Measurements from ENCODE around the gene MAGEA11. TPM values are rescaled to one million over a fixed set of nuclear protein-coding genes. Genes with fewer than 3 reads are reported as not detected.
"Not testable (repeated sequence)": the region's sequence is repeated elsewhere in the genome, so short reads cannot be mapped to it uniquely, and the experiment has no call there.

MAGEA11 gene
- total RNA-seq = 1 to 10 TPM in 1 of 2 donors, not detected in 1; 5.6 TPM

DNA sequence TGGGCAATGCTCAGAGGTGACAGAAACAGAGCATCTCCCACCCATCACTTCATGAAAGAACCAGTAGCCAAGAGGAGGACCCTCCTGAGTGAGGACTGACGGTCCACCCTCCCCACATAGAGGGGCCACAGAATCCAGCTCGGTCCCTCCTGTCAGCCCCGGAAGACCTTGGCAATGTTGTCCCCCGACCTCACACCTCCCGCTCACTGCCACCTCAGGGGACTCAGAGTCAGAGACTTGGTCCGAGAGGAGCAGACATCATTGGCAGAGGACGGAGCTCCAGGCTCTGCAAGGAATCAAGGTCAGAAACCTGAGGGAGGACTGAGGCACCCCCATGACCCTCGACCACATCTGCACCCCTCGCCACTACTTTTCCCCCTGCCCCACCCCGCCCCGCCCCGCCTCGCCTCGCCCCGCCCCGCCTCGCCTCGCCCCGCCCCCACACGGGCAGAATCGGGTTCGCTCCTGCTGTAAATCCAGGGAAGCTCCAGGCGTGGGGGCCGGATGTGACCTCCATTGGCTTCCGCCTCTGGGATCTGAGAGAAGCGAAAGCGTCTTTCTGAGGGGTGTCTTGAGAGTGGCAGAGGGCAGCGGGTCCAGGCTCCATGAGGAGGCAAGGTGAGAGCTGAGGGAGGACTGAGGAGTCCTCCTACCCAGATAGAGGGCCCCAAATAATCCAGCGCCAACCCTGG is at the start of gene MAGEA11:
Gene MAGEA11 (plus strand): TSS at position 516 of the 692 bp plus-strand sequence. CDS start 1,100 bp downstream, outside the sequence.
- H3K9me3 ChIP-seq = no peaks in the 10 kb centered on the region
- no peak for DNase-seq (ENCODE audit: low spot score)
- H3K4me3 ChIP-seq = no peak within 1 kb of the TSS
- no peaks in the 10 kb centered on the region for H3K36me3 ChIP-seq
- TF ChIP-seq POLR2A (IDR thresholded peaks at IDR 0.05) (no peak), CTCF (IDR thresholded peaks at IDR 0.05) (no peak), POLR2AphosphoS5 (IDR thresholded peaks at IDR 0.05) (no peak)
- H3K4me1 ChIP-seq (replicated peaks) = no peaks in the 10 kb centered on the region
- H3K27ac ChIP-seq = no peak within 1 kb of the TSS
- 89% methylated on average over 17 of the region's 29 CpGs for WGBS
- no peaks in the 10 kb centered on the region for H3K27me3 ChIP-seq (replicated peaks; ENCODE audit: insufficient read depth)
- intact Hi-C loops (cut with DNase I) = no loop called here

DNA sequence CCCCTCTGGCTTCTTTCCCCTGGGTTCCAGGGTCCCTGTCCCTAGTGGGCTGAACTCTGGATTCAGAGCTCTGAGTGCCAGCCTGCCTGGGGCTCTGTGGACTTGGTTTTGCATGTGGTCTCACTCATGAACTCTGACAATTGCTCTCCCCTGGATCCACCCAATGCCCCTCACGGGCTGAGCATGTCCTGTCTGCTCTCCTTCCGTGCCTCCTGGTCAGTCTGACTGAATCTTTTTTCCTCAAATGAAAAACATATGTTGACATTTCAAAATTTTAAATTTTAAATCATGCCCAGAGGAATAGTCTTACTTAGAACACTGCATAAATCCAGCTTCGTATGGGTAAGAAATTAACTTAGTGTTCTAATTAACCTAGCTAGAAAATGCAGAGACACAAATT is 36.8 kb upstream of the MAGEA11 start:
- H3K27me3 ChIP-seq (replicated peaks; ENCODE audit: insufficient read depth); H3K9me3 ChIP-seq; H3K4me1 ChIP-seq (replicated peaks); DNase-seq (ENCODE audit: low spot score); H3K4me3 ChIP-seq; intact Hi-C loops (cut with DNase I); H3K36me3 ChIP-seq; H3K27ac ChIP-seq: not testable (repeated sequence)
- no CpG with 5 or more reads among the region's 3 CpGs for WGBS

DNA sequence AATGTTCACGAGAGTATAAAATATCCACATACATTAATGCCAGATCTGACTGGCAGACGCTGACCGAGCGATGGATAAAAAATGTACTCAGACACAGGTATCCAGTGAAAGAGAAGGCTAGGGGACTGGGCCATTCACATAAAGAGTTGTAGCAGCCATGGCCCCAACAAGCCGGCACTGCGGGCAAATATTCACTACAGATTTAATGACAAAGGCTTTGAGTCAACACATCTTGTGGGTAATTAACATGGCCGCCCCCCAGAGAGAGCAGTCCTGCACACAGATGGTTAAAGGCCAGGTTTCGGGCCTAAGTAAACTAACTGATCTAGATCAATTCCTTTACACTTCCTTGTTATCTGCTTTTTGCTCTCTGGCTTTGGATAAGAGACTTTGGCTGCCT is 36.3 kb upstream of the MAGEA11 start:
- H3K9me3 ChIP-seq; H3K36me3 ChIP-seq; H3K4me3 ChIP-seq; DNase-seq (ENCODE audit: low spot score); H3K4me1 ChIP-seq (replicated peaks); H3K27ac ChIP-seq; H3K27me3 ChIP-seq (replicated peaks; ENCODE audit: insufficient read depth); intact Hi-C loops (cut with DNase I): not testable (repeated sequence)
- 84% methylated on average over 4 of the region's 8 CpGs for WGBS

- WGBS = no CpG with 5 or more reads among the region's 4 CpGs
Observed at GRCh38 chrX:149679164-149679678, 32.6 kb upstream of the MAGEA11 start.

DNA sequence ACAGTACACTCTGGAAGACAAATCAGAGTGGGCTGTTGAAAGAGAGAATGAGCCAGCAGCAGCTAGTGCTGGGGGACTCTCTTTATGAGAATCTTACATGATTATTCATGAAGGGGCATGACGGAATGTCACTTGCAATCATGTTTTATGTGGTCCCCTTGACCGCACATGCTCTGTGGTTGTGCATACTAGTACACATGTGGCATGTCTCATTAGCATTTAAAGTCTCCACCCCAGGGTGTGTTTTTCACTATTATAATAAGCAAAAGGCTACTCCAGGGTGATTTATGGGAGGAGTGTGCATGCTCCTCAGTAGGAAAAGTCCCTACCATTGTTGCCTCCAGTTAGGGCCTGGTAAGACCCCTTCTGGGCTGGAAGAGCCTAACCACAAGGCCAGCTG is 30.7 kb upstream of the MAGEA11 start:
- Histone ChIP-seq H3K4me3 (no peak overlapping the region), H3K36me3 (no peaks in the 10 kb centered on the region), H3K4me1 (replicated peaks) (no peaks in the 10 kb centered on the region), H3K9me3 (no peaks in the 10 kb centered on the region), H3K27ac (no peak overlapping the region), H3K27me3 (replicated peaks; ENCODE audit: insufficient read depth) (no peaks in the 10 kb centered on the region)
- 100% methylated on average over 2 of the region's 2 CpGs for WGBS
- intact Hi-C loops (cut with DNase I) = no loop called here
- no peak for DNase-seq (ENCODE audit: low spot score)
- TF ChIP-seq POLR2A (IDR thresholded peaks at IDR 0.05) (no peak), POLR2AphosphoS5 (IDR thresholded peaks at IDR 0.05) (no peak), CTCF (IDR thresholded peaks at IDR 0.05) (no peak)

More at GRCh38 chrX:149679164-149679678, 32.6 kb upstream of the MAGEA11 start:
- DNase-seq (ENCODE audit: low spot score); H3K4me1 ChIP-seq (replicated peaks); H3K9me3 ChIP-seq; H3K4me3 ChIP-seq; intact Hi-C loops (cut with DNase I); H3K36me3 ChIP-seq; H3K27me3 ChIP-seq (replicated peaks; ENCODE audit: insufficient read depth); H3K27ac ChIP-seq: not testable (repeated sequence)

DNA sequence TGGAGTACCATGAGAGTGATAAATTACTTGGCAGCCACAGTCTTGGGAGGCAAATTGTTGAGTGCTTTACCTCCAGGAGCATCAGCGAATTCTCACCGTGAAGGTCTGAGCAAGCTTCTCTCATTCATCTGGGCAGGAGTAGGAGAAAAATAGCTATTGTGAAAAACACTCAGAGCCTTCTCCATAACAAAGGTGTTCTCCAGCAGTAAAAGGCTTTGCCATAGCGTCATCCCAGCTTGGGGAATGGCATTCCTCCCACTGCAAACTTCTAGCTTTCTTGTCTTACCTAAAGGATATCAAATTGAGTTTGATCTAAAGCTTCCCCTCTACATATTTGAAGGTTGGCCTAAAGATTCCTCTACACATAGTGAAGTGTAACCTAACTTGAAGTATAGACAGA is 29.8 kb upstream of the MAGEA11 start:
- no peak for TF ChIP-seq CTCF (IDR thresholded peaks at IDR 0.05)
- TF ChIP-seq POLR2AphosphoS5 (IDR thresholded peaks at IDR 0.05) = no peak
- no peak for TF ChIP-seq POLR2A (IDR thresholded peaks at IDR 0.05)
- Histone ChIP-seq H3K36me3 (no peaks in the 10 kb centered on the region), H3K9me3 (no peaks in the 10 kb centered on the region), H3K27ac (no peak overlapping the region), H3K4me3 (no peak overlapping the region), H3K27me3 (replicated peaks; ENCODE audit: insufficient read depth) (no peaks in the 10 kb centered on the region), H3K4me1 (replicated peaks) (no peaks in the 10 kb centered on the region)
- WGBS = 72% methylated on average over 3 of the region's 3 CpGs
- DNase-seq (ENCODE audit: low spot score) = no peak
- intact Hi-C loops (cut with DNase I) = no loop called here

All from prostate gland (tissue), 2 donors.